H1 (cell line): ENCODE data around the gene SLC35F3. TPM values are rescaled to one million over a fixed set of nuclear protein-coding genes. Genes with fewer than 3 reads are reported as not detected.

ENCODE experiments used
- CTCF ChIA-PET: fragments of 300-600 bp; sonication (Branson Sonifier 250); formaldehyde crosslinking; loops from one replicate; lab custom pipeline; 2021; ENCODE audit not compliant: partially characterized antibody; lab: Charles Lee
- POLR2A ChIA-PET: fragments of 300-600 bp; sonication (Branson Sonifier 250); formaldehyde crosslinking; loops from one replicate; lab custom pipeline; 2021; ENCODE audit warnings: inconsistent platforms; ENCODE audit not compliant: partially characterized antibody; lab: Charles Lee
- DNase-seq, 2 experiments: peaks; one replicate each; pipeline versions ENCODE4 v3.0.0 to v3.0.0-alpha.2; 2010 to 2022; ENCODE audit warnings: low spot score in 2 of 2, low read depth in 1 of 2, mixed read lengths in 1 of 2
- FAIRE-seq: peaks from 2 replicates; lab custom pipeline; 2011; peaks lifted over from hg19 to GRCh38; lab: Jason Lieb, UNC
- H2AFZ ChIP-seq: 2 replicates; pipeline ENCODE4 v1.8.1; 2012; ENCODE audit warnings: low read length, inconsistent platforms
- H2AK5ac ChIP-seq: 2 replicates; pipeline ENCODE4 v1.6.1; 2013; ENCODE audit warnings: low read depth, low read length
- H2BK120ac ChIP-seq: replicated peaks from 2 replicates; pipeline ENCODE3; 2013; ENCODE audit warnings: low read depth, low read length, inconsistent platforms
- H2BK12ac ChIP-seq: 2 replicates; pipeline ENCODE4 v1.6.1; 2013; ENCODE audit warnings: low read depth, low read length
- H2BK15ac ChIP-seq: 2 replicates; pipeline ENCODE4 v1.6.1; 2013; ENCODE audit warnings: low read length
- H2BK20ac ChIP-seq: 2 replicates; pipeline ENCODE4 v1.6.1; 2013; ENCODE audit warnings: low read length
- H2BK5ac ChIP-seq: 2 replicates; pipeline ENCODE4 v1.6.1; 2013; ENCODE audit warnings: low read depth, low read length
- H3K14ac ChIP-seq: 2 replicates; pipeline ENCODE4 v1.6.1; 2013; ENCODE audit warnings: inconsistent platforms; ENCODE audit not compliant: insufficient read length
- H3K18ac ChIP-seq: 2 replicates; pipeline ENCODE4 v1.6.1; 2013; ENCODE audit warnings: low read length; ENCODE audit errors: extremely low read depth
- H3K23ac ChIP-seq: 2 replicates; pipeline ENCODE4 v1.6.1; 2013; ENCODE audit warnings: inconsistent platforms; ENCODE audit not compliant: insufficient read length
- H3K23me2 ChIP-seq: 2 replicates; pipeline ENCODE4 v1.6.1; 2013; ENCODE audit warnings: low read depth, low read length
- H3K27ac ChIP-seq: 2 replicates; pipeline ENCODE4 v1.6.1; 2011; ENCODE audit warnings: low read depth, low read length, inconsistent platforms
- H3K27me3 ChIP-seq, 4 experiments: replicated peaks in 1 of 4; 1 replicate in 1 of 4; 2 replicates in 3 of 4; pipeline versions ENCODE4 v1.6.1 to v1.8.1; 2011 to 2013; ENCODE audit warnings: low read length in 3 of 4, mild to moderate bottlenecking in 3 of 4, inconsistent platforms in 2 of 4, mixed read lengths in 2 of 4, moderate library complexity in 1 of 4; ENCODE audit not compliant: control insufficient read depth in 3 of 4, insufficient read depth in 3 of 4; ENCODE audit errors: extremely low read depth in 1 of 4
- H3K36me3 ChIP-seq, 4 experiments: 2 replicates each; pipeline versions ENCODE4 v1.6.1 to v1.8.1; 2011 to 2013; ENCODE audit warnings: mild to moderate bottlenecking in 4 of 4, low read length in 3 of 4, moderate library complexity in 2 of 4, control low read depth in 1 of 4, inconsistent platforms in 1 of 4; ENCODE audit not compliant: insufficient read depth in 4 of 4, control insufficient read depth in 2 of 4
- H3K4ac ChIP-seq: replicated peaks from 2 replicates; pipeline ENCODE3; 2013; ENCODE audit warnings: low read length, low read depth, mixed read lengths, inconsistent platforms; ENCODE audit not compliant: insufficient read length
- H3K4me1 ChIP-seq, 4 experiments: replicated peaks in 1 of 4; 1 replicate in 1 of 4; 2 replicates in 3 of 4; pipeline versions ENCODE4 v1.6.1 to v1.8.1; 2011 to 2013; ENCODE audit warnings: low read length in 3 of 4, inconsistent platforms in 2 of 4, mixed read lengths in 1 of 4; ENCODE audit not compliant: insufficient read depth in 4 of 4, control insufficient read depth in 3 of 4
- H3K4me2 ChIP-seq, 2 experiments: 2 replicates each; pipeline versions ENCODE4 v1.6.1 to v1.8.1; 2011 to 2013; ENCODE audit warnings: low read depth in 2 of 2, low read length in 2 of 2, control low read depth in 1 of 2, inconsistent platforms in 1 of 2, mild to moderate bottlenecking in 1 of 2; ENCODE audit not compliant: insufficient read depth in 1 of 2
- H3K4me3 ChIP-seq, 4 experiments: fragments of 200-600, 300-600 bp in 1 of 4; sonication (generic), shearing (Covaris generic), sonication (Bioruptor Twin) in 1 of 4; 2 replicates each; pipeline versions ENCODE4 v1.5.1 to v1.8.1; 2011 to 2016; ENCODE audit warnings: low read length in 4 of 4, low read depth in 3 of 4, control low read depth in 2 of 4, inconsistent platforms in 2 of 4, mild to moderate bottlenecking in 2 of 4, mixed read lengths in 1 of 4, moderate library complexity in 1 of 4; ENCODE audit not compliant: insufficient read depth in 2 of 4; ENCODE audit errors: extremely low read depth in 1 of 4
- H3K56ac ChIP-seq: replicated peaks from 2 replicates; pipeline ENCODE3; 2013; ENCODE audit warnings: low read depth, mild to moderate bottlenecking, mixed read lengths, low read length, inconsistent platforms; ENCODE audit not compliant: insufficient read length
- H3K79me1 ChIP-seq: 2 replicates; pipeline ENCODE4 v1.6.1; 2013; ENCODE audit warnings: low read depth, low read length, control low read depth
- H3K79me2 ChIP-seq, 2 experiments: 2 replicates each; pipeline versions ENCODE4 v1.6.1 to v1.8.1; 2012 to 2013; ENCODE audit warnings: low read length in 2 of 2, mild to moderate bottlenecking in 2 of 2, inconsistent platforms in 1 of 2; ENCODE audit not compliant: insufficient read depth in 2 of 2, control insufficient read depth in 1 of 2
- H3K9ac ChIP-seq, 4 experiments: replicated peaks in 1 of 4; 1 replicate in 1 of 4; 2 replicates in 3 of 4; pipeline versions ENCODE4 v1.6.1 to v1.8.1; 2011 to 2013; ENCODE audit warnings: low read depth in 3 of 4, low read length in 3 of 4, control low read depth in 2 of 4, mild to moderate bottlenecking in 2 of 4, moderate library complexity in 2 of 4, inconsistent platforms in 1 of 4; ENCODE audit errors: extremely low read depth in 1 of 4
- H3K9me3 ChIP-seq, 2 experiments: 2 replicates each; pipeline versions ENCODE4 v1.6.1 to v1.8.1; 2012 to 2013; ENCODE audit warnings: mild to moderate bottlenecking in 2 of 2, moderate library complexity in 2 of 2, control low read depth in 1 of 2, inconsistent platforms in 1 of 2, low read depth in 1 of 2, low read length in 1 of 2, mixed read lengths in 1 of 2; ENCODE audit not compliant: insufficient read depth in 2 of 2
- H4K20me1 ChIP-seq, 2 experiments: replicated peaks in 1 of 2; 2 replicates each; pipeline versions ENCODE3 to v1.8.1; 2011 to 2013; ENCODE audit warnings: inconsistent platforms in 2 of 2, low read length in 2 of 2, mild to moderate bottlenecking in 1 of 2; ENCODE audit not compliant: insufficient read depth in 2 of 2, control insufficient read depth in 1 of 2
- H4K5ac ChIP-seq: 2 replicates; pipeline ENCODE4 v1.6.1; 2013; ENCODE audit warnings: low read length, low read depth, mixed read lengths, inconsistent platforms; ENCODE audit not compliant: insufficient read length
- H4K8ac ChIP-seq: 2 replicates; pipeline ENCODE4 v1.8.0; 2013; ENCODE audit warnings: mild to moderate bottlenecking, moderate library complexity, low read length, inconsistent platforms; ENCODE audit not compliant: insufficient read depth; ENCODE audit errors: extremely low read depth
- H4K91ac ChIP-seq: replicated peaks from 2 replicates; pipeline ENCODE3; 2013; ENCODE audit warnings: low read length, mixed read lengths, inconsistent platforms; ENCODE audit not compliant: insufficient read length
- E2F6 ChIP-seq: IDR thresholded peaks from 2 replicates; pipeline ENCODE4 v1.6.1; 2012; ENCODE audit warnings: inconsistent platforms
- GABPA ChIP-seq: IDR thresholded peaks from 2 replicates; pipeline ENCODE4 v1.6.1; 2011; ENCODE audit warnings: mild to moderate bottlenecking, low read length, moderate library complexity, borderline replicate concordance; ENCODE audit not compliant: insufficient read depth
- KDM1A ChIP-seq: fragments of 200-600, 300-600 bp; sonication (generic); IDR thresholded peaks from 2 replicates; pipeline ENCODE4 v1.7.1; 2016; ENCODE audit warnings: mild to moderate bottlenecking, low read length, borderline replicate concordance
- PHF8 ChIP-seq: fragments of 200-600 bp; sonication (generic); conservative IDR thresholded peaks from 2 replicates; pipeline ENCODE4 v1.7.1; 2012; ENCODE audit warnings: low read depth, mild to moderate bottlenecking, inconsistent platforms, low read length, moderate library complexity
- RBBP5 ChIP-seq: IDR thresholded peaks from 2 replicates; pipeline ENCODE4 v1.7.1; 2012; ENCODE audit warnings: low read depth, mild to moderate bottlenecking, inconsistent platforms, low read length, moderate library complexity, borderline replicate concordance
- RXRA ChIP-seq: IDR thresholded peaks from 2 replicates; pipeline ENCODE4 v1.6.1; 2011; ENCODE audit warnings: low read depth, mild to moderate bottlenecking, low read length, moderate library complexity; ENCODE audit not compliant: insufficient read depth
- SP4 ChIP-seq: IDR thresholded peaks from 2 replicates; pipeline ENCODE4 v1.6.1; 2012; ENCODE audit warnings: low read length, inconsistent platforms
- WGBS, 2 experiments: shearing (Covaris generic) in 1 of 2; methylation state at CpG; one replicate each; pipeline versions ENCODE4 v1.1.6 to v1.1.7; 2013 to 2015; ENCODE audit warnings: low lambda C conversion rate in 2 of 2, mixed read lengths in 2 of 2, inconsistent platforms in 1 of 2, low coverage in 1 of 2, missing lambda C conversion rate in 1 of 2; ENCODE audit not compliant: insufficient replicate concordance in 2 of 2, insufficient coverage in 1 of 2, insufficient read length in 1 of 2; ENCODE audit errors: extremely low coverage in 1 of 2, missing lambda C conversion rate in 1 of 2; 5-methylcytosine and 5-hydroxymethylcytosine counted together
- polyA plus RNA-seq, 7 experiments: library from polyadenylated mRNA; depleted of rRNA in 3 of 7; stranded (reverse) in 5 of 7; unstranded in 2 of 7; fragments of >200 nt in 5 of 7; fragments of 200-250 nt in 2 of 7; gene quantifications; 1 replicate in 5 of 7; 2 replicates in 1 of 7; 4 replicates in 1 of 7; pipeline versions ENCODE4 v1.2.1 to v1.2.3, GENCODE V29; 2011 to 2013; ENCODE audit warnings: missing spikeins in 2 of 7, mixed read lengths in 2 of 7
- total RNA-seq: library from RNA; stranded (reverse); fragmentation: NEBNext Ultra II Directional; extraction: Animal tissue kit (Norgen Biotek cat#: 25700); gene quantifications from 2 replicates; pipeline ENCODE4 v1.2.1, GENCODE V29; 2021

The SLC35F3 gene
- total and polyA plus RNA-seq, 2 of the 8 experiments (the other 6 are each of a cell fraction or from before 2014, with no cell fraction given) = 0.78 to 1.2 TPM

GRCh38 chr1:234083460-234083859 lies 179.0 kb downstream of the SLC35F3 start:
- no peak overlapping the region for H4K91ac ChIP-seq
- H2BK12ac ChIP-seq = no peak overlapping the region
- no peak overlapping the region for H2BK15ac ChIP-seq
- H3K56ac ChIP-seq = no peak overlapping the region
- no peak overlapping the region for H3K18ac ChIP-seq
- H3K4me2 ChIP-seq = no peak overlapping the region
- H4K8ac ChIP-seq = no peak overlapping the region
- no peak overlapping the region for H3K9ac ChIP-seq
- H3K4me3 ChIP-seq = no peak overlapping the region
- CTCF ChIA-PET = interaction anchor here (1.2 kb wide), 1 partner anchor 9 kb away, joined by 3 read pairs; no protein-coding TSS in a partner anchor
- no peak overlapping the region for H3K23ac ChIP-seq
- no peak overlapping the region for H3K14ac ChIP-seq
- H2BK20ac ChIP-seq = no peak overlapping the region
- no peaks in the 10 kb centered on the region for H3K79me2 ChIP-seq
- DNase-seq = no peak
- no peak for FAIRE-seq
- TF ChIP-seq E2F6 (no peak), RBBP5 (no peak), PHF8 (no peak), GABPA (no peak), SP4 (no peak), KDM1A (no peak), RXRA (no peak)
- TF ChIP-seq, all 59 proteins: peak for 0
- Histone ChIP-seq H3K23me2 (no peaks in the 10 kb centered on the region), H3K79me1 (no peaks in the 10 kb centered on the region), H2AFZ (no peak overlapping the region), H2BK120ac (no peak overlapping the region), H3K27ac (no peak overlapping the region), H4K20me1 (no peaks in the 10 kb centered on the region), H3K27me3 (no peaks in the 10 kb centered on the region), H2BK5ac (no peak overlapping the region), H3K36me3 (no peaks in the 10 kb centered on the region), H3K4ac (no peak overlapping the region), H4K5ac (no peak overlapping the region), H3K4me1 (no peaks in the 10 kb centered on the region), H2AK5ac (no peak overlapping the region), H3K9me3 (no peaks in the 10 kb centered on the region)
- 85% methylated on average over 2 of the region's 2 CpGs; no CpG with 5 or more reads in 1 of the 2 experiments for WGBS, 2 experiments
- POLR2A ChIA-PET = interaction anchor here (0.6 kb wide), 1 partner anchor 17 kb away, joined by 3 read pairs; no protein-coding TSS in a partner anchor
